DMS79 treated with DMSO at 0.1 percent for 48 hours (cell line): ENCODE data around the gene TLE6.
A peak's percentile ranks its signal among the peaks of the same experiment; 100 is the strongest.
"Not testable (repeated sequence)": the region's sequence is repeated elsewhere in the genome, so short reads cannot be mapped to it uniquely, and the experiment has no call there.

ENCODE experiments used
- DNase-seq: peaks from one replicate; lab custom pipeline; 2025; lab: John Stamatoyannopoulos, UW

Gene TLE6

GRCh38 chr19:2974342-2975041, 2.9 kb upstream of the TLE6 start:
- DNase-seq, result no peak

GRCh38 chr19:2976609-2977000, 759 bp upstream of the TLE6 start:
- DNase-seq, result peak; percentile 30

GRCh38 chr19:2977746-2978138, 378 bp downstream of the TLE6 start:
- no peak for DNase-seq

GRCh38 chr19:2978166-2978767, 903 bp downstream of the TLE6 start:
- DNase-seq, result no peak

GRCh38 chr19:2978772-2979171, 1.4 kb downstream of the TLE6 start:
- DNase-seq, result no peak

GRCh38 chr19:2981898-2982297, 4.5 kb downstream of the TLE6 start:
- no peak for DNase-seq

GRCh38 chr19:2982561-2982960, 5.2 kb downstream of the TLE6 start:
- no peak for DNase-seq

- peak; percentile 77 for DNase-seq
Observed at GRCh38 chr19:2982983-2983350, 5.6 kb downstream of the TLE6 start.

GRCh38 chr19:2983351-2984214, 6.2 kb downstream of the TLE6 start:
- DNase-seq, result peak; percentile 95

- no peak for DNase-seq
Observed at GRCh38 chr19:2984215-2984528, 6.8 kb downstream of the TLE6 start.

GRCh38 chr19:2986951-2987524, 9.7 kb downstream of the TLE6 start:
- DNase-seq, result peak; percentile 66

GRCh38 chr19:2987797-2988196, 10.4 kb downstream of the TLE6 start:
- DNase-seq, result no peak

- DNase-seq, result no peak
Observed at GRCh38 chr19:2988568-2988967, 11.2 kb downstream of the TLE6 start.

- no peak for DNase-seq
Observed at GRCh38 chr19:2989236-2989946, 12.0 kb downstream of the TLE6 start.

GRCh38 chr19:2992333-2992732, 15.0 kb downstream of the TLE6 start:
- DNase-seq, result not testable (repeated sequence)

- peak; percentile 13 for DNase-seq
Observed at GRCh38 chr19:2992958-2993357, 15.6 kb downstream of the TLE6 start.

GRCh38 chr19:2993579-2993978, 16.2 kb downstream of the TLE6 start:
- DNase-seq, result no peak

GRCh38 chr19:2994588-2995131, 17.3 kb downstream of the TLE6 start:
- DNase-seq, result no peak

GRCh38 chr19:2997720-2998119, 20.4 kb downstream of the TLE6 start:
- DNase-seq, result no peak

GRCh38 chr19:2998642-2999041, 21.3 kb downstream of the TLE6 start:
- no peak for DNase-seq

- no peak for DNase-seq
Observed at GRCh38 chr19:3001235-3001800, 24.0 kb downstream of the TLE6 start.

GRCh38 chr19:3003046-3003445, 25.7 kb downstream of the TLE6 start:
- no peak for DNase-seq
